UCSD-AML1 (cell line): ENCODE data around the gene FAM131B.

Experiments used
- DNase-seq: peaks from one replicate; lab custom pipeline; 2025; ENCODE audit not compliant: unreplicated experiment; lab: John Stamatoyannopoulos, UW

Gene FAM131B

DNA sequence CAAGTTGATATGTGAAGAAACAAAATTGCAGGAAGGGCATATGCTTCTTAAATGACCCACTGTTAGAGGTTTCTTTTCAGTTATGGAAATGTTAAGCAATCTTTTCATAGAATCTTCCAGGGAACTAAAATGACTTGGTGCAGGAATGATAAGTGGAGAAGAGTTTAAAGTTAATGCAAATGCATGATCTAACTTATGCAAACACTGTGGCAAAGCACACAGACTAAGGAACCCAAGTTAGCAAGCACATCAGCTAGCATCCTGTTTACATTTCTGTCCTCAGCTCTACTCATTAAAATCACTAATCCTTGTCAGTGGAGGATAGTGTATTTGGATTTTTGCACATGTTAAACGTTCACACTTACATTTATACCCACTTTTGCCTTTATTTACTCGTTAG, 37.3 kb downstream of the FAM131B start:
- DNase-seq = no peak

DNA sequence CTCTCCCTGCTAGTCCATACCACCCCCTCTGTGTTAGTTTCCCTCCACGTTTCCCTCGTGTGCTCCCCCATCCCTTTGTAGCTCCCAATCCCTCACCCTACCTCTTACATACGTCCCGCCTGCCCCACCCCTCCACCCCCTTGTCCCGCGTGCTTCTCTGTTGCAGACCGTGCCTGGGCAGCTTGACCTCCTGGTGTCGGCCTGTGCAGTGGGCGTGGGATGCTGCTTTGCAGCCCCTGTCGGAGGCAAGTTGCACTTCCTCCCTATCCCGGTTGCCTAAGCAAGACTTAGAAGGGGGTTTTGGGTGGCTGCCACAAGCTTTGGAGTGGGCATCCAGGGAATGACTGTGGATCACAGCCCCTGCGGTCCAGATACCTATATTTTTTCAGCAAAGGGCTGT, 38.9 kb downstream of the FAM131B start:
- DNase-seq = no peak

- DNase-seq = peak; percentile 36
Observed at GRCh38 chr7:143322760-143323633, 39.5 kb downstream of the FAM131B start.

DNA sequence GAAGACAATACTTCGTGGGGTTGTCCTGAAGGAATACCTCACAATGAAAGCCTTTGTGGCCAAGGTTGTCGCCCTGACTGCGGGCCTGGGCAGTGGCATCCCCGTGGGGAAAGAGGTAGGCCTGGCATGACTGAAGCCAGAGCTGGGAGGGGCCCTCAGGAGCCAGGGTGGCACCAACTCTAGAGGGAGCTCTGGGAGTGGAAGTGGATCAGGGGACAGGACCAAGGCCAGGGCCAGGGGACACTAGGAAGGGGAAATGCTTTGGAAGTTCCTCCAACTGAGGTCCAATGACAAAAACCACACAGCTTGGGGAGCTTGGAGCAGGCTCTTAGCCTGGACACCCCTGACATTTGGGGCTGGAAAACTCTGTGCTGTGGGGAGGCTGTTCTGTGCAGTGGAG, 40.8 kb downstream of the FAM131B start:
- peak; percentile 39 for DNase-seq

- DNase-seq = no peak
Observed at GRCh38 chr7:143321242-143321641, 41.3 kb downstream of the FAM131B start.

- DNase-seq = no peak
Observed at GRCh38 chr7:143320620-143321019, 41.9 kb downstream of the FAM131B start.

- DNase-seq = no peak
Observed at GRCh38 chr7:143318661-143319060, 43.9 kb downstream of the FAM131B start.

- no peak for DNase-seq
Observed at GRCh38 chr7:143316492-143316891, 46.0 kb downstream of the FAM131B start.

- no peak for DNase-seq
Observed at GRCh38 chr7:143315776-143316175, 46.7 kb downstream of the FAM131B start, which contains the start of gene CLCN1. Gene CLCN1, plus strand, starts transcription at chr7:143316111. Its CDS starts 102 bp downstream, at chr7:143316213.

DNA sequence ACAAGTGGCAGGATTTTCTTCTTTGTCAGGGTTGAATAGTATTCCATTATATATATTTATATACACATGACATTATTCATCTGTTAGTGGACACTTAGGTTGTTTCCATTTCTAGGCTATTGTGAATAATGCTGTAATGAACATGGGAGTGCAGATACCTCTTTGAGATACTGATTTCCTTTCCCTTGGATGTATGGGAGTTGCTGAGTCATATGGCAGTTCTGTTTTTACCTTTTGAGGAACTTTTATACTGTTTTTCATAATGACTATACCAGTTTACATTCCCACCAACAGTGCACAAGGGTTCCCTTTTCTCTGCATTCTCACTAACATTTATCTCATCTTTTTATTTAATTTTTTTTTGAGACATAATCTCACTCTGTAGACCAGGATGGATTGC, 48.4 kb downstream of the FAM131B start:
- no peak for DNase-seq

GRCh38 chr7:143308632-143309031, 53.9 kb downstream of the FAM131B start:
- no peak for DNase-seq

DNA sequence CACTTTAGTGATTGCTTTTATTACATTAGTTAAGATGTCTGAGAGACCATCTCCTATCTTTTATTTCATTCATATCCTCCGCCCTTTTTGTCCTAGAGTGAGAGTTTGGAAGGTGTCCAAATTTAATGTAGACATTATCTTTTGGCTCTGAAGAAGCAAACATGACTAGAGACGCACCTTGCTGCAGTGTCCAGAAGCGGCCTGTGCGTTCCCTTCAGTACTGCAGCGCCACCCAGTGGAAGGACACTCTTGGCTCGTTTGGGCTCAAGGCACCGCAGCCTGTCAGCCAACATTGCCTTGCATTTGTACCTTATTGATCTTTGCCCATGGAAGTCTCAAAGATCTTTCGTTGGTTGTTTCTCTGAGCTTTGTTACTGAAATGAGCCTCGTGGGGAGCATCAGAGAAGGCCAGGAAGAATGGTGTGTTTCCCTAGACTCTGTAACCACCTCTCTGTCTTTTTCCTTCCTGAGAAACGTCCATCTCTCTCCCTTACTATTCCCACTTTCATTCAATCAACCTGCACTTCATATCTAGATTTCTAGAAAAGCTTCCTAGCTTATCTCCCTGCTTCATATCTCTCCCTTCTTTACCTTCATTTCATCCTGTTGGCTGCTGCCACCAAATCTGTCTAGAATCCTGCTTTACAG, 57.0 kb downstream of the FAM131B start:
- DNase-seq = peak; percentile 55

GRCh38 chr7:143304938-143305337, 57.6 kb downstream of the FAM131B start:
- DNase-seq = no peak

DNA sequence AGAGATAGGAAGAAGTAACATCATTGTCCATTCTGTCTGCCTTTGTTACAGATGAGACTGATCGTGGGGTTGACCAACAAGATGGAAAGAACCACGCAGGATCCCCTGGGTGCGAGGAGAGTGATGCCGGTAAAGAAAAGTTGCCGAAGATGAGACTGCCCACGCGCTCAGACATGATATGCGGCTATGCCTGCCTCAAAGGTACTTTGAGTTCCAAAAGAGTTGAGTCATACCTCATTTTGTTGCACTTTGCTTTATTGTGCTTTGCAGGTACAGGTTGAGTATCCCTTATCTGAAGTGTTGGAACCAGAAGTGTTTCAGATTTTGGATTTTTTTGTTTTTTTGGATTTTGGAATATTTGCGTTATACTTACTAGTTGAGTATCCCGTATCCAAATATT, 58.8 kb downstream of the FAM131B start:
- DNase-seq = no peak
